ENCODE measurements around the gene PRC1.
"Not testable (repeated sequence)": the region's sequence is repeated elsewhere in the genome, so short reads cannot be mapped to it uniquely, and the experiment has no call there.

Gene PRC1

DNA sequence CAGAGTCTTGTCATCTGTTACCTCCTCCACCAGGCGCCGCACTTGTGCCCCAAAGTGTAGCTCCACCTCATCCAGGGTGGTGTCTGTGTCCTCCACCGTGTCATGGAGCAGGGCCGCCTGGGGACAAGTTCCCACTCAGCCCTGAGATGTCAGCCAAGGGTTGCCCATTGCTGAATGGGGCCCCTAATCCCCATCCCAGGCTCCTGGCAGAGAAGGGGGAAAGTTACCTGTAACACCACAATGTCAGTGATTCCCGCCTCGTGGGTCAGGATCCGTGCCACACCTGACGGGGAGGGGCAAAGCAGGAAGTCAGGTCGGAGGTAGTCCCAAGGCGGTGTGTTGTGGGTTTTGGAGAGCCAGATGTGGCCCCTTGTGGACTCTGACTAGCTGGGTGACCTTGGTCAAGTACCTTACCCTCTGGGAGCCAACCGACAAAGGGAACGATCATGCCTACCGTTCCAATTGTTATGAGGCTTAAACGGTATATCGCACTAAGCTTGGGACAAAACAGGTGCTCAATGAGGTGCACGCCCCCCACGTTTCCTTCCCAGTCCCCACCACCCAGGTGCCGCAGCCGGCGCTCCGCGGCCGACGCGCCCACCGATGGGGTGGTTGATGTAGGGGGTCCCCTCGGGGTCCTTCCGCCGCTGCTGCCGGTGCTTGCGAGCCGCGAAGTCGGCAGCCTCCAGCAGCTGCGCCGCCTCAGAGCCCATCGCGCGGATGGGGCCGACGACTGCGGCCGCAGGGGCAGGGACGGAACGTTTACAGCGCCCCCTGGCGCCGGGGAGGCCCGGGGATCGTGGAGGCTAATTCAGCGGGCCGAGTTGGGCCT lies 62.3 kb downstream of the PRC1 start, which contains the start of gene HDDC3:
Gene HDDC3, minus strand, starts transcription at position 722 of the 832 bp plus-strand sequence. Its CDS starts 9 bp downstream, at position 713.
- peak; percentile 92 for DNase-seq

GRCh38 chr15:90931575-90931827 lies 62.8 kb downstream of the PRC1 start:
- no peak for DNase-seq

DNA sequence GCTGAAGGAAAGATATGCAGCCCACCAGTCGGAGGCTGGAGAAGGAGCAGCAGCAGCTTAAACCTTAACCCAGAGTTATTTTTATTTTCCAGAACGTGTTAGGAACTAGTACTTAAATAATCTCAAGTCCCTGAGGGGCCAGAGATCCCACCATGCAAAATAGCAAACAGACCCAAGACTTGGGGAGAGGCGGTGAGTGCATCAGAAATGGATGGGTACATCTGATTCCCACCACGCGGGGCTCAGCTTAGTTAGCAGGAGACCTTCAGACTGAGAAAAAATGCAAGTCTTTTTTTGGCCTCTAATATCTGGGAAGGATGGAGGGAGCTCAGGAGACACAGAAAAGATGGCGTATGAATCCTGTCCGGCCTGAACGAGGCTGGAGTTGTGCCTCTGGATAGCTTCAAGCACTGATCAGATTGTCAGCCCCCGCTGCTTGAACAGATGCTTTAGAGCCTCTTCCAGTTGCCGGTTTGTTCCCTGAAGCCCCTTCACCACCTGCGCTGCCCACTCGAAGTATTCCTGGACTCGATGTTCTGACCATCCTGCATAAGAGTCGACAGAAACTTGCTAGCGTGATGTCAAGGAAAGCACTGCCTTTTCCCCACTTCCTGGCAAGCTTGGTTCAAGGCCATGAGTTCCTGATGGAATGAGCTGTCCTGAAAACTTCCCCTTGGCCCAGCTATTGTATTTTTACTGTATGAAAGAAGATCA lies 63.3 kb downstream of the PRC1 start:
- no peak for DNase-seq

GRCh38 chr15:90929246-90930019 lies 64.9 kb downstream of the PRC1 start:
- DNase-seq = no peak

- DNase-seq = not testable (repeated sequence)
Observed at GRCh38 chr15:90928106-90928505, 66.2 kb downstream of the PRC1 start.

DNA sequence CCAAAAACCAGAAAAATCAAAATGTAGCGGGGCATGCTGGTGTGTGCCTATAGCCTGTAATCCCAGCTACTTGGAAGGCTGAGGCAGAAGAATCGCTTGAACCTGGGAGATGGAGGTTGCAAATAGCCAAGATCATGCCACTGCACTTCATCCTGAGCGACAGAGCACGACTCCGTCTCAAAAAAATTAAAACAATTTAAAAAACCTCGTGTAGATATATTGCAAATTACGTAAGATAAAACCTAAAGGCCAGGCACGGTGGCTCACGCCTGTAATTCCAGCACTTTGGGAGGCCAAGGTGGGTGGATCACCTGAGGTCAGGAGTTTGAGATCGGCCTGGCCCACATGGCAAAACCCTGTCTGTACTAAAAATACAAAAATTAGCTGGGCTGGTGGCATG lies 67.6 kb downstream of the PRC1 start:
- DNase-seq = not testable (repeated sequence)

- no peak for DNase-seq
Observed at GRCh38 chr15:90924375-90924774, 70.0 kb downstream of the PRC1 start.

GRCh38 chr15:90922712-90923322 lies 71.5 kb downstream of the PRC1 start:
- not testable (repeated sequence) for DNase-seq

GRCh38 chr15:90921887-90922286 lies 72.4 kb downstream of the PRC1 start:
- no peak for DNase-seq

DNA sequence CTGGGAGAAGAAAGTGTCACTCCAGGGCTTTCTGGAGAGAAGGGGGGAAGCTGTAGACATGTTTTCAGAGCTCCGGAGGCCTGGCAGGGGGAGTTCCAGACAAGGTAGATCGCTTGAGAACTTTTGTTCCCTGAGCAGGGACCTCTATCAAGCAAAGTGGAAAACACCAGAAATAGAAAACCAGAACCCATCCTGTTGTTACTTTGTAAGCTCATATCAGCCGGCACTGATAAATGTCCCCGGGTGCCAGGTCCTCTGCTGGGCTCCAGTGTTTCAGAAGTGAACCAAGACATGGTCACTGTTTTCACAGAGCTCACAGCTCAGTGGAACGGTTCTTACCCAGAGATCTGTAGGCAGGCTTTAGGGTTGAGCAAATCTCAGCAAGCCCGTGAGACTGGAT lies 75.5 kb downstream of the PRC1 start:
- no peak for DNase-seq

DNA sequence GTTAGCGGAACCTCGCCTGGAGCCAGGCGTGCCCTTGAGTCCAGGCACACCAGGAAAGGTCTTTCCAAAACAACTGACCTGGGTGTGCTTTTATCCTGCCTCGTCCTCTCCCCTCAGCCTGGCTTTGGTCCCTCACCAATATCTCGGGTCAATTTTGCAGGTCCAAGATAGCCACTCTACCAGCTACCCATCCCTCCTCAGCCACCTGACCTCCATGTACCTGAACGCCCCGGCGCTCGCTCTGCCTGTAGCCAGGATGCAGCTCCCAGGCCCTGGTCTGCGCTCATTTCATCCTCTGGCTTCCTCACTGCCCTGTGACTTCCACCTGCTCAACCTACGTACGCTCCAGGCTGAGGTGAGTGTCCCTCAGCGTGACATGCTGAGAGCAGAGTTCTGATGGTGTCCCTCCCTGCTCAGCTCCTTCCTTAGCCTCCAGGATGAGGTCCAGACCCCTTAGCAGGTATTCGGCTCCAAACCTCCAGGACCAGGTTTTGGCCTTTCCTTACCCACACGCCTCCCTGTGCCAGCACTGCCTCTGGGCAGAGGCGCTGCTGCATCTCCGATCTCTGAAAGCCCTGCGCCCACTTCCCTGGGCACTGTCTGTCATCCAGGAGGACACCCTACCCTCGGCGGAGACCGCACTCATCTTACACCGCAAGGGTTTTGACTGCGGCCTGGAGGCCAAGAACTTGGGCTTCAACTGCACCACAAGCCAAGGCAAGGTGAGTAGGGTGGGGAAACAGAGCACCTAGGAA lies 76.1 kb downstream of the PRC1 start:
- no peak for DNase-seq

- no peak for DNase-seq
Observed at GRCh38 chr15:90917569-90917968, 76.8 kb downstream of the PRC1 start.

GRCh38 chr15:90916461-90916860 lies 77.9 kb downstream of the PRC1 start:
- DNase-seq = no peak

Data from CD4-positive, alpha-beta T cell treated with Interleukin-6 for 4 hours (primary cell).